Measurements from ENCODE around the gene RUNX3. TPM values are rescaled to one million over a fixed set of nuclear protein-coding genes. Genes with fewer than 3 reads are reported as not detected.

The RUNX3 gene
- total RNA-seq, 1 experiment from 2014 or later, result 1.1 TPM

GRCh38 chr1:24949331-24949881 lies 19.3 kb upstream of the RUNX3 start:
- no peak for DNase-seq
- H3K4me1 Mint-ChIP-seq (ENCODE audit: low read depth, unreplicated experiment), result no peaks in the 10 kb centered on the region
- CTCF ChIA-PET, result no interaction called here
- no peak overlapping the region for H3K27ac Mint-ChIP-seq (ENCODE audit: unreplicated experiment)
- H3K36me3 Mint-ChIP-seq (ENCODE audit: insufficient read depth, unreplicated experiment), result no peaks in the 10 kb centered on the region
- H3K9me3 Mint-ChIP-seq (ENCODE audit: unreplicated experiment), result no peaks in the 10 kb centered on the region
- POLR2A ChIA-PET, result no interaction called here
- Histone ChIP-seq H3K4me1 (no peaks in the 10 kb centered on the region), H3K36me3 (ENCODE audit: control insufficient read depth, insufficient read depth, low read length) (no peaks in the 10 kb centered on the region), H3K27me3 (replicated peaks; ENCODE audit: control insufficient read depth, insufficient read depth, low read length) (no peaks in the 10 kb centered on the region), H3K9me3 (no peaks in the 10 kb centered on the region), H3K4me3 (ENCODE audit: low read depth, low read length) (no peak overlapping the region)
- no peak for TF ChIP-seq CTCF (IDR thresholded peaks at IDR 0.05; ENCODE audit: insufficient read depth in 1 of 2, low read depth in 1 of 2, low read length in 1 of 2, severe bottlenecking in 1 of 2, unreplicated experiment in 1 of 2)
- no peaks in the 10 kb centered on the region for H3K27me3 Mint-ChIP-seq (ENCODE audit: insufficient read depth, unreplicated experiment)
- no peak overlapping the region for H3K4me3 Mint-ChIP-seq (ENCODE audit: unreplicated experiment)
- no TSS peak for BruUV-seq (replicated peaks)
- intact Hi-C loops (cut with micrococcal nuclease; ENCODE audit: unreplicated experiment), result no loop called here

GRCh38 chr1:24948079-24948827 lies 18.2 kb upstream of the RUNX3 start:
- POLR2A ChIA-PET, result no interaction called here
- Histone ChIP-seq H3K9me3 (no peaks in the 10 kb centered on the region), H3K36me3 (ENCODE audit: control insufficient read depth, insufficient read depth, low read length) (no peaks in the 10 kb centered on the region), H3K27me3 (replicated peaks; ENCODE audit: control insufficient read depth, insufficient read depth, low read length) (no peaks in the 10 kb centered on the region), H3K4me1 (no peaks in the 10 kb centered on the region), H3K4me3 (ENCODE audit: low read depth, low read length) (no peak overlapping the region)
- H3K4me1 Mint-ChIP-seq (ENCODE audit: low read depth, unreplicated experiment), result no peaks in the 10 kb centered on the region
- H3K36me3 Mint-ChIP-seq (ENCODE audit: insufficient read depth, unreplicated experiment), result no peaks in the 10 kb centered on the region
- CTCF ChIA-PET, result no interaction called here
- H3K4me3 Mint-ChIP-seq (ENCODE audit: unreplicated experiment), result no peak overlapping the region
- H3K27ac Mint-ChIP-seq (ENCODE audit: unreplicated experiment), result no peak overlapping the region
- BruUV-seq (replicated peaks), result no TSS peak
- no peaks in the 10 kb centered on the region for H3K9me3 Mint-ChIP-seq (ENCODE audit: unreplicated experiment)
- intact Hi-C loops (cut with micrococcal nuclease; ENCODE audit: unreplicated experiment), result no loop called here
- no peak for TF ChIP-seq CTCF (IDR thresholded peaks at IDR 0.05; ENCODE audit: insufficient read depth in 1 of 2, low read depth in 1 of 2, low read length in 1 of 2, severe bottlenecking in 1 of 2, unreplicated experiment in 1 of 2)
- H3K27me3 Mint-ChIP-seq (ENCODE audit: insufficient read depth, unreplicated experiment), result no peaks in the 10 kb centered on the region
- no peak for DNase-seq

GRCh38 chr1:24946861-24947658 lies 17.0 kb upstream of the RUNX3 start:
- H3K36me3 Mint-ChIP-seq (ENCODE audit: insufficient read depth, unreplicated experiment), result no peaks in the 10 kb centered on the region
- no peak overlapping the region for H3K4me3 ChIP-seq (ENCODE audit: low read depth, low read length)
- no peaks in the 10 kb centered on the region for H3K27me3 Mint-ChIP-seq (ENCODE audit: insufficient read depth, unreplicated experiment)
- no peaks in the 10 kb centered on the region for H3K4me1 ChIP-seq
- H3K9me3 ChIP-seq, result no peaks in the 10 kb centered on the region
- intact Hi-C loops (cut with micrococcal nuclease; ENCODE audit: unreplicated experiment), result no loop called here
- BruUV-seq (replicated peaks), result no TSS peak
- no peaks in the 10 kb centered on the region for H3K27me3 ChIP-seq (replicated peaks; ENCODE audit: control insufficient read depth, insufficient read depth, low read length)
- H3K9me3 Mint-ChIP-seq (ENCODE audit: unreplicated experiment), result no peaks in the 10 kb centered on the region
- ChIA-PET CTCF (no interaction called here), POLR2A (no interaction called here)
- no peak for TF ChIP-seq CTCF (IDR thresholded peaks at IDR 0.05; ENCODE audit: insufficient read depth in 1 of 2, low read depth in 1 of 2, low read length in 1 of 2, severe bottlenecking in 1 of 2, unreplicated experiment in 1 of 2)
- H3K4me1 Mint-ChIP-seq (ENCODE audit: low read depth, unreplicated experiment), result no peaks in the 10 kb centered on the region
- no peak overlapping the region for H3K27ac Mint-ChIP-seq (ENCODE audit: unreplicated experiment)
- no peaks in the 10 kb centered on the region for H3K36me3 ChIP-seq (ENCODE audit: control insufficient read depth, insufficient read depth, low read length)
- H3K4me3 Mint-ChIP-seq (ENCODE audit: unreplicated experiment), result no peak overlapping the region
- no peak for DNase-seq

All from Caco-2 (cell line).